ENCODE results near the gene WDR18. TPM values are rescaled to one million over a fixed set of nuclear protein-coding genes. Genes with fewer than 3 reads are reported as not detected.

Gene WDR18
- total RNA-seq, 1 donor from 2014 or later: 20.7 TPM

DNA sequence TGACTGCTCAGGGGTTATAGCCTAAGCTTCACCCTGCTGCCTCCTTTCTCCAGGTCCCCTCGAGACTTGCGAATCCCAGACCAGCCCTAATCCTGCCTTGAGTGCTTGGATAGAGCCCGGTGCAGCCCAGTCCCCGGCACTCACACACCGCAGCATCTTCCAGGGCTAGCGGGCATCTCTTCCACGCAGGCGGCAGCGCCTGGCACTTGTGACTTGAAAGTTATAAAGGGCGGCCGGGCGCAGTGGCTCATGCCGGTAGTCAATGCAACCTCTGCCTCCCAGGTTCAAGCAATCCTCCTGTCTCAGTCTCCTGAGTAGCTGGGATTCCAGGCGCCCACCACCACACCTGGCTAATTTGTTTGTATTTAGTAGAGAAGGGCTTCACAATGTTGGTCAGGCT, 1.9 kb downstream of the WDR18 start:
- ATAC-seq (no peak), DNase-seq (ENCODE audit: missing footprints) (no peak)
- intact Hi-C loops (cut with DNase I): no loop called here

DNA sequence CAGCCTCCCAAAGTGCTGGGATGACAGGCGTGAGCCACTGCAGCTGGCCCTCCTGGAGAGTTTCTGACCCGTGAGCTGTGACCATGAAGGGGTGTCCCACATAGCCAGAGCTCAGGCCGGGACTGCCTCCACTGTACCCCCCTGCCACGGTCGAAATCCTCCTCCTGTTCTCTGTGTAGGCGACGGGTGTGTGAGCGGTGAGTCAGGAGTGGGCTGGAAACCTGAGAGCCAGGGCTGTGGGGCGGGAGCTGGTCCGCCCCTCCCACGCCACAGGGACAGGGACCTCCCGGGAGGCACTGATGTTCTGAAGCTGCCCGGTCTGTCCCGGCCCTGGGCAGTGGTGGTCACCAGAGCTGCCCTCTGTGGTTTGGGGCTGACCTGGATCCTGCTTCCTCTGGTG, 3.9 kb downstream of the WDR18 start:
- no peak for DNase-seq (ENCODE audit: missing footprints)
- intact Hi-C loops (cut with DNase I): no loop called here

DNA sequence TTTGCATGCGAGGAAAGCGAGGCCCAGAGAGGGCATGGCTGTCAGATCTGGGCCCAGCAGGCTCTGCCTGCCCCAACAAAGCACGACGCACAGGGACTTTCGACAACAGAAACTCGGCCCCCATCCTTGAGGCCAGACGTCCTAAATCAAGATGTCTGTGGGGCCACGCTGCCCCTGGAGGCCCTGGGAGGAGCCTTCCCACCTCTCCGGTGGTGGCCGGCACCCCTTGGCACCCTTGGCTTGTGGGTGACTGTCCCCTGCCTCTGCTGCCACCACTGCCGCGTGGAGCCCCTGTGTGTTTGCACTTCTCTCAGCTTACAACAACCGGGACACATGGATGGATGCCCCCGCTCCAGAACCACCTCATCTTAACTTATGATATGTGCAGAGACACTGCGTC, 4.4 kb downstream of the WDR18 start:
- DNase-seq (ENCODE audit: missing footprints) (no peak), ATAC-seq (no peak)
- intact Hi-C loops (cut with DNase I): no loop called here

More for the DNA sequence above, 3.9 kb downstream of the WDR18 start:
- ATAC-seq: no peak

DNA sequence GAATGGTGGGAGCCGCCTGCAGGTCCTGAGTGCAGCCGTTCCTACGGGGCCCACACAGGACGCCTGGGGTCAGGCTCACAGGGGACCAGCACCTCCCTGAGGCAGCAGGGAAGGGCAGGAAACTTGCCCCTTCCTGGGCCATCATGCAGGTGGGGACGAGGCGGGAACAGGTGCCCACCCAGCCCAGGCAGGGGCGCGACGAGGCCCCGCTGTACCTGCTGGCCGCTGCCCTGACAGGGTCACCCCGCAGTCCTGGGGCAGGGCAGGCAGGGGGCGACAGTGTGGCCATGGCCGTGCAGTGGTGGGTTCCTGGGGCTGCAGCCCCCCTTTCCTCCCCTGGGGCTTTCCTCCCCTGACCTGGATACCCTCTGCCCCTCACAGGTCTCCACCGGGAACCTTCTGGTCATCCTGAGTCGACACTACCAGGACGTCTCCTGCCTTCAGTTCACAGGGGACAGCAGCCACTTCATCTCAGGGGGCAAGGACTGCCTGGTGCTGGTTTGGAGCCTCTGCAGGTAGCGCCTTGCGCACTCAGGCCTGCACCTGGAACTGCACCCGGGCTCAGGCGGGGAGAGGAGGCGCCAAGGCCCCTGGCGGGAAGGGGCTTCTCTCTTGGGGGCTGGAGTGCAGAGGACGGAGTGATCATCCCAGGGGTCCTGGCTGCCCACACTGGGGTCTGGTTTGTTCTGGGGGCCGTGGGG, 5.4 kb downstream of the WDR18 start:
- DNase-seq (ENCODE audit: missing footprints) (no peak), ATAC-seq (no peak)
- intact Hi-C loops (cut with DNase I): no loop called here

DNA sequence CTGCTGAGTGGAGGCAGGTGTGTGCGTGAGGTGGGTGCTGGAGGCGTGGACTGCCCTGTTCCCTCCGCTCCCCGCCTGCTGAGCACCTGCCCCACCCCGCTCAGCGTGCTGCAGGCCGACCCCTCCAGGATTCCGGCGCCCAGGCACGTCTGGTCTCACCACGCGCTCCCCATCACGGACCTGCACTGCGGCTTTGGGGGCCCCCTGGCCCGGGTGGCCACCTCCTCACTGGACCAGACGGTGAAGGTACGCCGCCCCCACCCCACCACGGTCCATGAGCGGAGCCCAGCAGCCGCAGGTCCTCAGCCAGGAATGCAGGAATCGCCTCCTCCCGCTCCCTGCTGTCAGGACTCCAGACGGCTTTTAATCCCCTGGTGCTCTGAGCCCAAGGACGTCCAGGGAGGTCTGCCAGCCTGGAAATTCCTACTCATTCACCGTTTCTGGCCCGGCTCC, 6.0 kb downstream of the WDR18 start:
- intact Hi-C loops (cut with DNase I): no loop called here
- ATAC-seq (no peak), DNase-seq (ENCODE audit: missing footprints) (no peak)

DNA sequence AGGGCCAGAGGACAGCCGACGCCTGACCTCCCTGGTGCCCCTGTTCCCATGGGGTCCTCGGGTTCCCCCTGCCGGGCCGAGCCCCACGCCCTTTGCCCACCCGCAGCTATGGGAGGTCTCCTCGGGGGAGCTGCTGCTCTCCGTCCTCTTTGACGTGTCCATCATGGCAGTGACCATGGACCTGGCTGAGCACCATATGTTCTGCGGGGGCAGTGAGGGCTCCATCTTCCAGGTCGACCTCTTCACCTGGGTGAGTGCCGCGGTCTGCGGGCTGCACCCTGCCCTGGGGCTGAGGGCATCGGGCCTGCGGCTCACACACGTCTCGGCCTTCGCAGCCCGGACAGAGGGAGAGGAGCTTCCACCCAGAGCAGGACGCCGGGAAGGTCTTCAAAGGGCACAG, 6.6 kb downstream of the WDR18 start:
- intact Hi-C loops (cut with DNase I): no loop called here
- DNase-seq (ENCODE audit: missing footprints) (no peak), ATAC-seq (no peak)

DNA sequence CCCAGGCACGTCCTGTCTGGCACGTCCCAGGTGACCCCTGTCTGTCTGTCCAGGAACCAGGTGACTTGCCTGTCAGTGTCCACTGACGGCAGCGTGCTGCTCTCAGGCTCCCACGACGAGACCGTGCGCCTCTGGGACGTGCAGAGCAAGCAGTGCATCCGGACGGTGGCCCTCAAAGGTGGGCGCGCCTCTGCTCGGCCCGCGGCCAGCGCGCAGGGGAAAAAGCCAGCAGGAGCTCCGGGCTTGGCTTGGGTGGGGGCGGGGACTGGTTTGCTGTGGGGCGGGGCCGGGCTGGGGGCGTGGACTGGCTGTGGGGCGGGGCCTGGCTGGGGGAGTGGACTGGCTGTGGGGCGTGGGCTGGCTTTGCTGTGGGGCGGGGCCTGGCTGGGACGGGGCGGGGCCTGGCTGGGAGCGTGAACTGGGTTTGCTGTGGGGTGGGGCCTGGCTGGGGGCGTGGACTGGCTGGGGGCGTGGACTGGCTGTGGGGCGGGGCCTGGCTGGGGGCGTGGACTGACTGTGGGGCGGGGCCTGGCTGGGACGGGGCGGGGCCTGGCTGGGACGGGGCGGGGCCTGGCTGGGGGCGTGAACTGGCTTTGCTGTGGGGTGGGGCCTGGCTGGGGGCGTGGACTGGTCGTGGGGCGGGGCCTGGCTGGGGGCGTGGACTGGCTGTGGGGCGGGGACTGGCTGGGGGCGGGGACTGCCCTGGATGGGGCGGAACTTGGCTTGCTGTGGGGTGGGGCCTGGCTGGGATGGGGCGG, 7.2 kb downstream of the WDR18 start:
- DNase-seq (ENCODE audit: missing footprints) (no peak), ATAC-seq (no peak)
- intact Hi-C loops (cut with DNase I): no loop called here

DNA sequence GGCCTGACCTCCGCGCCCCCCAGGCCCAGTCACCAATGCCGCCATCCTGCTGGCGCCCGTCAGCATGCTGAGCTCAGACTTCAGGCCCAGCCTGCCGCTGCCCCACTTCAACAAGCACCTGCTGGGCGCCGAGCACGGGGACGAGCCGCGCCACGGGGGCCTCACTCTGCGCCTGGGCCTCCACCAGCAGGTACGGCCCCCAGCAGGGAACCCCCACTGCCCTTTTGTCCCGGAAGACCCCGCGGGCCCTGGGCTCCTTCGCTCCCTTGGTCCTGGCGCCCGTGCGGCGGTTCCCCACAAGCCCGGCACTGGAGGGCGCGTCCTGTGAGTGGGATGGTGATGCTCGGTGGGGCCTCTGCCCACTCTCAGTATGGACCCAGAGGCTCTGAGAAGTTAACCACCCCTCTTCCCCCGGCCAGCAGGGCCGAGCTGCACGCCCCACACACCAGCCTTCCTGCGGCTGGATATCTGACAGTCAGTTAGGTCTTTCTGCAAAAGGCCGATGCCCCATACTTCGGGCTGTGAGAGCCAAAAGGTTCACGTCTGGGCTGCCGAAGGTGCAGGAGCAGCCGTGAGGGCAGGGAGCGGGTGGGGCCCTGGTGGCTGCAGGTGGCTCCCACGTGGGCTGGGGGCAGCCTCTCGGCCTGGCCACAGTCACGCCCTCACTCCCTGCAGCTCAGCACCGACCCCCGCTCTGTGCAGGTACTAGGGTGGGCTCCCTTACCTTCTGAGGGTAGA, 8.0 kb downstream of the WDR18 start:
- ATAC-seq (no peak), DNase-seq (ENCODE audit: missing footprints) (no peak)
- intact Hi-C loops (cut with DNase I): no loop called here

DNA sequence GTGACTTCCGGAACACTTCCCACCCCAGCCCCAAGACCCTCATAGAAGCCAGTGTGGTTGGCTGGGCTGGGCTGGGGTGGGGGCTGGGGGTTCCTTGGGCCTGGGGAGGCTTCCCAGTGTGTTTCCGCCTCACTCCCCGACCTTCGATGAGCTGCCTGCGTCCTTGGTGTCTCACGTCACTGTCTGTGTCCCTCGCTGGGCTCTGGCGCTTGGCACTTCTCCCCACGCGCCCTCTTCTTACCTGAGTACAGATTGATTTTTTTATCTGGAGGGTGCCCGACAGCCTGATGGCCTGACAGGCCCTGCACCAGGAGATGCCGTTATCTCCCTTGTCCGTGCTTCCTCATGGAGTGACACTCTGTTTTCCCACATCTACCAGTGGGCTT, 8.5 kb downstream of the WDR18 start:
- no peak for DNase-seq (ENCODE audit: missing footprints)
- intact Hi-C loops (cut with DNase I): no loop called here
- no peak for ATAC-seq

DNA sequence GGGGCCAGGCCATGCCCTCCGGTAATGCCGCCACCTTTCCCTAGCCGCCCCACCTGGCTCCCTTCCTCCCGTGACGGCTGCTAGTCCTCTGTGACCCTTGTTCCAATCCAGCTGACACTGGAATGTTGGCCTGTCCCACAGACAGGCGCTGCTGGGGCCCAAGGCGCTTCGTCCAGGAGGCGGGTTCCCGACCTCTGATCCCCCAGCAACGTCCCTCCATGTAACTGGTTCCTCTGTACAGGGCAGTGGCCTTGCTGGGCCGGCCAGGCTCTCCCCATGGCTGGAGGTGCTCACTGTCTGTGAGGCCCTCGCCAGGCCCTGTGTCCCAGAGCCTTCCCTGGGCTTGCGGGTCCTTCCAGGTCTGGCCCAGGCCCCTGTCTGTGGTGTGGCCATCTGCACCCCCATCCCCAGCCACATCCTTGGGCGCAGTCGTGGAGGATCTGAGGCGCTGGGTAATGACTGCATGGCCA, 9.3 kb downstream of the WDR18 start:
- DNase-seq (ENCODE audit: missing footprints) (no peak), ATAC-seq (no peak)
- intact Hi-C loops (cut with DNase I): no loop called here

DNA sequence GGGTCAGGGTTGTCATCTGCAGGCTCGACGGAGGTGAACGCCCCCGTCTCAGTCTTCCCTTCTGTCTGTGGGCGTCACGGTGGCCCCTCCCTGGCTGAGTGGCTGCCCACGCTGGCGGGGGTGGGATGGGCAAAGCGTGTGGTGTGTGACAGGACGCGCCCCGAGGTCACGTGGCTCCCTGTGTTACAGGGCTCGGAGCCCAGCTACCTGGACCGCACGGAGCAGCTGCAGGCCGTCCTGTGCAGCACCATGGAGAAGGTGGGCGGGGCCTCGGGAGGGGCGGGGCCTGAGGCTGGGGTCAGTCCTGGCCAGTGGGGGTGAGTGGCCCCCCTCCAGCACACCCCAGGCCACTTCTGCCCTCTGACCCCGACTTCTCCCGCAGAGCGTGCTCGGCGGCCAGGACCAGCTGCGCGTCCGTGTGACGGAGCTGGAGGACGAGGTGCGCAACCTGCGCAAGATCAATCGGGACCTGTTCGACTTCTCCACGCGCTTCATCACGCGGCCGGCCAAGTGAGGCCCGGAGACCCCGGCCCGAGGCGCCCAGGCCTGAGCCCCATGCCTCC, 9.8 kb downstream of the WDR18 start:
- no peak for ATAC-seq
- DNase-seq (ENCODE audit: missing footprints): no peak

DNA sequence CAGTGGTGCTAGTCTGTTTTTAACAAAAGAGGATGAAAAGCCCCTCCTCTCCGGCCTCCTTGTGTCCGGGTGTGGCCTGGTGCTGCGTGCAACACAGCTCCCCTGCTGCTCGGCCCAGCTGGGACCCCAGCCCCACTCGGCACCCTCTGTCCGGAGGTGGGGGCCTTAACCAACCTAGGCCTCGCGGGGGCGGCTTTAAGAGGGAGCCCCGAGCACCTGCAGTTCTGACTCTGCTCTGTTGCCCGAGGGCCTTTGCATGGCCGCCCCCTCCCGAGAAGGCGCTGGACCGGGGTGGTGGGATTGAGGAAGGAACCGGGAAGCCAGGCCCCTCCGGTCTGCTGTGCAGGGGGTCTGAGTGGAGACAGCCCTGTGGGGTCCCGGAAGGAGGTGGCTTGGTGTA, 10.4 kb downstream of the WDR18 start:
- intact Hi-C loops (cut with DNase I): no loop called here
- no peak for DNase-seq (ENCODE audit: missing footprints)
- no peak for ATAC-seq

More for the DNA sequence above, 9.8 kb downstream of the WDR18 start:
- intact Hi-C loops (cut with DNase I): no loop called here

DNA sequence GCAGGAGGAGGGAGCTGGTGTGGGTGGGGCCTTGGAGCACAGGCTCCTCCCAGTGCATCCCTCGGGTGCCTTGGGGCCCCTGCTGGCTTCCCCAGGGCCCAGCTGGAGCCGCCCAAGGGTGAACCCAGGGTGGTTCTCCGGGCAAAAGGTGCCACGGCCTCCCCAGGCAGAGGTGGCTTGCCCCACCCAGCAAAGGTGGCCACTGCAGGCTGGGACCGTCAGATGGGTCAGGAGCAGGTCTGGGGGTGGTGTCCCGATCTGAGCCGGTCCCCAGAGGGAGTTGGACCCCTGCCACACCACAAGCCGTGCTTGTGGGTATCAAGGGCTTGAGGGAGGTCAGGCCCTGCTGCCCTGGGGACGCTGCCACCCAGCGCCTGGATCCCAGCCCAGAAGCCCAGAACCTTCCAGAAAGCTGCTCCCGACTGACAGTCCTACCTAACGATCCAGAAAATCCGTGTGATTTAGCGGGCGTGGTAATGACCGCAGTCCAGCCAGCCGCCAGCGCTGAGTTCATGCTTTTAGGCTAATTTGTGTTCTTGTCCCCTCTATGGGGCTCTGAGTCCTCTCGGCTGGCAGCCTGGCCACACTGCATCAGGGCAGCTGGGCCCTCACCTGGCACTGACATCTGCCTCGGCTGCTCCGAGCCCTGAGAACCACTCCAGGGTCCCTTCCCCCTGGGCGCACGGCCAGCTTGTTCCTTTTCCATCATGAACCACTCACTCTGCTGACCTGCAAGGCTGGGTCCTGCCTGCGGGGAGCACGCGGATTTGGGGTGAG, 11.1 kb downstream of the WDR18 start:
- no peak for DNase-seq (ENCODE audit: missing footprints)
- no peak for ATAC-seq
- intact Hi-C loops (cut with DNase I): no loop called here

DNA sequence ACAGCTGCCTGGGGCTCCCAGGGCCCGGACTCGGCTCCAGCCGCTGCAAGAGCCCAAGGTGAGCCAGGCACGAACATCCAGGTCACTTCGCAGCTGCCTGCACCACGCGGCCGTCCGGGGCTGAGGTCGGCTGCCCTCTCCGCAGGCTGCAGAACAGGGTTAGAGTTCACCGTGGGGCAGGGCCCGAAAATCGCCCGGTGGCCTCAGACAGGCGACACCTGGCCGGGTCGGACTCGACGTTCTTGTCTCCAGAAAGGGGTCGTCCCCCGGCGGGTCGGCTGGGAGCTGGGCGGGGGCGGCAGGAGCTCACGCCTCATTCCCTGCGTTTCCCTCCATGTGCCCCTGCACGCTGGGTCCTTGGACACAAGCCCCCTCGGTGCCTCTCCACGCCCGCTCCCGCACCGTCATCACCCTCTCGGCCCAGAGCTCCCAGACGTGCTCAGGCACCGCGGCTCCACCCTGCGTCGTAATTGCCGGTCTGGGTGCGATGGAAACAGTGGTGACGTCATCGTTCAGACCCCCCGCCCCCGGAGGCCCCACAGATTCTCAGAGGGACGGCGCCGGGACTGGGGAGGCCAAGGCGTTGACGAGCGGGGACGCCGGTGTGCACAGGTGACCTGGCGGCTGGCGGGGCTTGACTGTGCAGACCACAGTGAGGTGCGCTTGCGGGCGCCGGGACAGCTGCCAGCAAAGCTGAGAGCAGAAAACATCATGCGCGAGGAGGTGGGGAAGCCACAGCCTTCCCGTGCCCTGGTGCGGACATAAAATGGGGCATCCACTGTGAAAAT, 12.1 kb downstream of the WDR18 start:
- DNase-seq (ENCODE audit: missing footprints) (no peak), ATAC-seq (no peak)
- intact Hi-C loops (cut with DNase I): no loop called here

DNA sequence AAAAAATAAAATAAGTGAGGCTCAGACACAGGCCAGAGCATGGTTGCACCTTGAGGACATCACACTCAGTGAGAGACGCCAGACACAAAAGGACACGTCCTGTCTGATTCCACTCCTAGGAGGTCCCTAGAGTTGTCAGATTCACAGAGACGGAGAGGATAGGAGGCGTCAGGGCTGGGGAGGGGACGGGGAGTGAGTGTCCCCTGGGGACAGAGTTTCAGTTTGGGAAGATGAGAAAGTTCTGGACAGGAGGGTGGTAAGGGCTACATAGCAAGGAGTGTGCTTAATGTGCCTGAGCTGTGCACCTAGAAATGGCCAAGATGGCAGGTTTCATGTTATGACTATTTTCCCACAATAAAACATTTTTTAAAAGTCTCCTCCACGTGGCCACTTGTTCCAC, 13.9 kb downstream of the WDR18 start:
- ATAC-seq: no peak
- DNase-seq (ENCODE audit: missing footprints): no peak
- intact Hi-C loops (cut with DNase I): no loop called here

DNA sequence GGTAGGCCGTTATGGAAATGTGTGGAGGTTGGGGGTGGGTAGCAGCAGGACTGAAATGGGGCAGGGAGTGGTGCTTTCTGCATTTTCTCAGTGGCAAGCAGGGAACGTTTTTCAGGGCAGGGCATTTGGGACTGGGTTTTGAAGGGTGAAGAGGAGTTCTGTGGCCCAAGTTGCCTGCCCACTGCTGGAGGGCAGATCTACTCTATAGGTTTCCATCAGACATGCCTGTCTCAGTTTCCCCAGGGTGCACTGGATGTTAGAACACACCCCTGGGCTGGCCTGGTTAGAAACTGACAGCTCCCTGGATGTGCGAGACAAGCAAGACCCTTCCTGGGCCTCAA, 15.2 kb downstream of the WDR18 start:
- intact Hi-C loops (cut with DNase I): no loop called here
- DNase-seq (ENCODE audit: missing footprints) (no peak), ATAC-seq (no peak)

DNA sequence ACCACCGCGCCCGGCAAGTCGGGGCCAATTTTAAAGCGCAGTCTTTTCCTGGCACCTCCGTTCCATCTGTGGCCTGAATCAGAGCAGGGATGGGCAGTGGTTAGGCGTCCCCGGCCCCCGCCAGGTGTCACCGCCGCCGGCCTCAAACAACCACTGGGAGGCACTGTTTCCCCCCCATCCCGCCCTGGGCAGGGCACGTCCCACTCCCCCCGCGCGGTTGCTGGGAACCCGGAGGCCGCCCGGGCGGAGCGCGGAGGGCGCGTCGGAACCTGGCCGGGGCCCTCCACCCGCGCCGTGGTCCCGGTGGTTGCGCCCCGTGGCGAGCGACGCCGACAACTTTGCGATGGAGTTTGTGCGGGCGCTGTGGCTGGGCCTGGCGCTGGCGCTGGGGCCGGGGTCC, 15.9 kb downstream of the WDR18 start, which contains the start of gene GRIN3B:
TSS of gene GRIN3B (plus strand) at position 325 of the 400 bp plus-strand sequence. CDS start at position 344, 19 bp downstream.
- no peak for DNase-seq (ENCODE audit: missing footprints)
- intact Hi-C loops (cut with DNase I): no loop called here
- no peak for ATAC-seq

Measured in Right ventricle myocardium inferior (tissue), 1 donor.